Embryonic facial prominence (tissue), 1 donor: ENCODE data around the gene RCAN2.

Experiments used
- DNase-seq: peaks from one replicate; pipeline ENCODE4 v3.0.0-alpha.2; 2016; ENCODE audit errors: extremely low spot score

Gene RCAN2

DNA sequence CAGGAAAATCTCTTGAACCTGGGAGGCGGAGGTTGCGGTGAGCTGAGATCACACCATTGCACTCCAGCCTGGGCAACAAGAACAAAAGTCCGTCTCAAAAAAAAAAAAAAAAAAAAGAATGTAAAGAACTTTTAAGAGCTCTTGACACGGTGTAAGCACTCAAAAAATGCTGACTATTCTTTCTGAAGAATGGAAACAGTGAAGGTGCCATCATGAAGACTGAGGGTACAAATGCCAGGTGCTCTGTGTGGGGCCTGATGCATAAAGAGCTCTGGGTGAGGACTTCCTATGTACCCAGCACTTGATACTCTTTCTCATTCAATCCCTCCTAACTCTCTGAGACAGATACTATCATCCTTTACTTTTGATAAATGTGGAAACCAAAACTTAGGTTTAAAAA, 275.5 kb downstream of the RCAN2 start:
- no peak for DNase-seq

DNA sequence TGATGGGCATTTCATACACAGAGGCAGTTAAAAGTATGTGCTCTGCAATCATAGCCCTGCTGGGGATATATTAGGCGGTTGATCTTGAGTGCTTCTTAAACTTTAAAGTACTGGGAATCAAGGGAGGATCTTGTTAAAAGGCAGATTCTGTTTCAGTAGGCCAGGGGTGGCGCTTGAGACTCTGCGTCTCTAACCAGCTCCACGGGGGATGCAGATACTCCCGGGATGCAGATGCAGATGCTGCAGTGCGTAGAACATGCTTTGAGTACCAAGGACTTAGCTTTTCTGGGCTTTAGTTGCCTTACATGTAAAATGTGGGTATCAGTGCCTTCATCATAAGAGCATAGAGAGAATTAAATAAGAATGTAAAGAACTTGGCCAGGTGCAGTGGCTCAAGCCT, 276.0 kb downstream of the RCAN2 start:
- no peak for DNase-seq

- DNase-seq: no peak
These were observed 279.3 kb downstream of the RCAN2 start for GRCh38 chr6:46211917-46212316.

DNA sequence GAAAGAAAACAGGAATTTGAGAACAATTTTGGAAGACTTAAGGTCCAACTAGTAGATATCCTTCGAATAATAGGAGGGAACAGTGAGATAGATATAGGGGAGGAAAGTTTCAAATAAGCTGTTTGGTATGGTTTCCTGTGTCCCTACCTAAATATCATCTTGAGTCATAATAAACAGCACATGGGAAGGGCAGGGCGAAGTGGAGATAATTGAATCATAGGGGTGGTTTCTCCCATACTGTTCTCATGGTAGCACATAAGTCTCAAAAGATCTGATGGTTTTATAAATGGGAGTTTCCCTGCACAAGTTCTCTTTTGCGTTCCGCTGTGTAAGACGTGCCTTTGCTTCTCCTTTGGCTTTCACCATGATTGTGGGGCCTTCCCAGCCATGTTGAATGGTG, 281.0 kb downstream of the RCAN2 start:
- DNase-seq: no peak

DNA sequence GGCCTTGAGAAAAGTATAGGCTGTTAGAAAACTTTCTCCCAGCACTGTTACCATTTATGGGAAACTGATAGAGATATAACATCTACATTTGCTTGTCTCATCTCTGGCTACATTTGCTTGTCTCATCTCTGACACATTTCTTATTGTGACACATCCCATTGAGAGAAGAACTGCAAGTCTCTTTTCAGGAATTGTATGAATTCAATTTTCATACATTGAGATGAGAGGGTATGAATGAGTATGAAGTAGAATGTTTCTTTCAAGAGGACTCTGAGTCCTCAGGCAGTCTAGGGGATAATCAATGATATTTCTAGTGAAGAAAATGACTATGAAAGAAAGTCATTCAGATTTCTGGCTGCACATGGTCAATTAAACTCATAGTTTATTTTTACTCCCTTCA, 282.9 kb downstream of the RCAN2 start:
- DNase-seq: no peak

DNA sequence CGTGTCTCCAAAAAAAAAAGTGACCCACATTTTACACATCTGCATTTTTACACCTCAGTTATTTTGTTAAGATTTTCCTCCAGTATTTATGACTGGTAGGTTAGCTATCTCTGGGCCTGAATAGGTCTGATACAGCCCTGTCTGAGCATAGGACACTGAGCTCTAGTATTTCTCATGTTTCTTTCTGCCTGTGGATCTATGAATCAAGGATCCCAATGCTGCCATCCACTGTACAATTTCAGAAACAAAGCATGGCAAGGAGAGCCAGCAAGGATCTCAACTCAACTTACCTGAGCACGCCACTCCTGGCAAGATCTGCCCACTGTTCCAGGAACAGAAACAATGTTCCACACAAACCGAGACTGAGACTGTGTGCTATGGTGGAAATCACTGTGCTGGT, 284.1 kb downstream of the RCAN2 start:
- no peak for DNase-seq

GRCh38 chr6:46204880-46205650, 286.2 kb downstream of the RCAN2 start:
- DNase-seq: no peak

DNA sequence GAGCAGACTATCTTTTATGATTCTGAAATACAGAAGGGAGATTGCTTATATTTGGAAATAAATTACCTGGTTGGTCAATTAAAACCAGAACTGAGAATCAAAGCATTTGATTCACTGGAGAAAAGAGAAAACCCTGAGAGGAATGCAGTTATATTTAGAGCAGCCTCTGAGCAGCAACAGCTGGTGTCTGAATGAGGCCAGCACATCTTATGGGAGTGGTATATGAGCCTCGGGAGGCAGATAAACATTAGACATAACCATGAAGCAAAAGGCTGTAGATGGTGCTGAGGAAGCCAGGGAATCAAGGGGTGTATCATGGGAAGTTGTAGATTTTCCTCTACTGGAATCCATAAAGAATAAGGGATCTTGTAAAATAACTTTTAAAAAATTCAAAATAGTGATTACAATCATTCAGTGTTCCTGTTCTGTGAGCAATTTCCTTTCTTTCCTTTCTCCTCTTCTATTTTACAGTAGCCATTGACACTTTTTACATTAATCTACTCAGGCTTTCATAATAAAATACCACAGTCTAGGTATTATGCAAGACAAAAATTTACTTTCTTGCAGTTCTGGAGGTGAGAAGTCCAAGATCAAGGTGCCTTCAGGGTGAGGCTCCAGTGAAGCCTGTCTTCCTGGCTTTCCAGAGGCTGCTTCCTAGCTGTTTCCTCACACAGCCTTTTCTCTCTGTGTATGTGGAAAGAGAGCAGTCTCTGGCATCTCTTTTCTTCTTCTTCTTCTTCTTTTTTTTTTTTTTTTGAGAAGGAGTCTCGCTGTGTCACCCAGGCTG, 287.7 kb downstream of the RCAN2 start:
- no peak for DNase-seq

- no peak for DNase-seq
These were observed 289.5 kb downstream of the RCAN2 start for GRCh38 chr6:46201702-46202101.

DNA sequence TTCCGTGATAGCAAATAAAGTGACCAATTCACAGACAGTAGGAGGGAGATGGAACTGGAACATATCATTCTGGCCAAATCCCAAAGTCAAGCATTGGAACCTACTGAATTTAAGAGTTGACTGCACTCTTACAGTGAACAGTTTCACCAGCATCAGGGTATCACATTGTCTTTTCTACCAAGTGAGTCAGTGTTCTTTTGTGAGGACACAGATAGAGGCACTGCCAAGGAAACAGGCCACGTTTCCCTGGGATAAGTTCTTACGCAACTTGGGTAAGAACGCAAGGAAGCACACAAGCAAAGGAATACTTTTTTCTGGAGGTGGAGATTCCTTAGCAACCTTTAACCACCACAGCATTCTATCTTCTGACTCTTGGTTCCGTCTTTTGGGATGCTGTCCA, 291.9 kb downstream of the RCAN2 start:
- no peak for DNase-seq

- DNase-seq: no peak
These were observed 299.3 kb downstream of the RCAN2 start for GRCh38 chr6:46191961-46192360.

GRCh38 chr6:46190889-46191288, 300.4 kb downstream of the RCAN2 start:
- no peak for DNase-seq

- DNase-seq: no peak
These were observed 301.5 kb downstream of the RCAN2 start for GRCh38 chr6:46189726-46190125.

- DNase-seq: no peak
These were observed 304.7 kb downstream of the RCAN2 start for GRCh38 chr6:46186583-46186982.

GRCh38 chr6:46184114-46184513, 307.1 kb downstream of the RCAN2 start:
- DNase-seq: no peak

- DNase-seq: no peak
These were observed 315.3 kb downstream of the RCAN2 start for GRCh38 chr6:46175976-46176375.

DNA sequence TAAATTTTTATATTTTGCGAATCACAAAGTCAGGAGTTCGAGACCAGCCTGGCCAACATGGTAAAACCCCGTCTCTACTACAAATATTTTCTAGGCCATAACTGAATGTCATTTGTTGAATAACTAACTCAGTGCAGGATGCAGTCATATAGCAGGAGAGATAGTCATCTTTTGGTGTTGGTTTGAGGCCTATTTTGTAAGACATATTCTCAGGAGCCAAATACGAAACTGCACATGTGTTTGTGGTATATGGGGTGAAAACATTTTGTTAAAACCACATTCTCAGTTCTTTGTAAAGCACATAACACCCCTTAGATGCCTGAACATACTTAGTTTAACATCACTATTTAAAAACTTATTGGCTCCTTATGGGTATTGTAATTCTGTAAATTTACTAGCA, 315.8 kb downstream of the RCAN2 start:
- DNase-seq: no peak

DNA sequence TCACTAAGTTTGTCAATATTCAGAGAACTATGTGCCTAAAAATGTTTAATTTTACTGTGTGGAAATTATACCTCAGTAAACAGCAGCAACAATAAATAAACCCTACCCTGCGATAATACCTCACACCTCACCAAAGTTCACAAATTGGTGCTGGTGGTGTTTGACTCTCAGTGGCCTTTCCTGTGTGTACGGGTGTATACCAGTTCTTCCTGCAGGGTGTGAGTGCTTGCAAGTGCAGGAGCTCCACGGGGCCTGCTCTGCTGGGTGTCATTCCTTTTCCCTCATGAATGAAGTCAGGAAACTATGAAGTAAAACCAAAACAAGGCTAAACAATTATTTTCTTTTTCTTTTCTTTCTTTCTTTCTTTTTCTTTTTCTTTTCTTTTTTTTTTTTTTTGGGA, 316.3 kb downstream of the RCAN2 start:
- no peak for DNase-seq

DNA sequence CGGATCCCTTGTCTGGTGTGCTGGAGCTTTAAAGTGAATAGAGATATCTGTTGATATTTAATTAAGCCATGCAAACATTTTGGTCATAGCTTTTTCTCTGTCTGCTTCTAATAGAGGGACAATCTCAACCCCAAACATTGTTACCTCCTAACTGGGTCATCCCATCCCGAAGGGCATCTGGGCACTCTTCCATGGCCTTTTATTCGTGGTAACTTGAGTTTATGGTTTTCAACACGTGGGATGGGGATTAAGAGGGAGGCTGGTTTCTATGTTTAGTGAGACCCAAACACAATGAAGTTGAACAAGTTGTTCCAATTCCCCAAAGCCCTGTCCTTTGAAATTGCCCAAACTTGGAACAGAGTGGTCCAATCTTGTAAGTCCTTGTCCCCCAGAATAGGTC, 319.1 kb downstream of the RCAN2 start:
- no peak for DNase-seq
